Lower leg skin (tissue), 3 donors: Measurements from ENCODE around the gene VPS50.

Experiments
- CTCF ChIP-seq, 3 donors: fragments of 450-650 bp; IDR thresholded peaks; one replicate each; pipeline ENCODE4 v1.5.1; 2016; ENCODE audit warnings: antibody characterized with exemption in 3 of 3, mild to moderate bottlenecking in 3 of 3, moderate library complexity in 2 of 3
- POLR2A ChIP-seq, 2 donors: fragments of 450-650 bp; IDR thresholded peaks; one replicate each; pipeline ENCODE4 v1.6.1; 2016 to 2017; ENCODE audit warnings: antibody characterized with exemption in 2 of 2, mild to moderate bottlenecking in 1 of 2, moderate library complexity in 1 of 2

- TF ChIP-seq CTCF (IDR thresholded peaks at IDR 0.05) (no peak), POLR2A (IDR thresholded peaks at IDR 0.05) (no peak)
Observed at GRCh38 chr7:93242106-93242505, 9.9 kb downstream of the VPS50 start.
